WTC11 (cell line): ENCODE data around the gene CYB561D1. TPM values are rescaled to one million over a fixed set of nuclear protein-coding genes. Genes with fewer than 3 reads are reported as not detected.

Experiments
- ATAC-seq: fragments of 200-7000 bp; cut with Tn5 transposase; 2 replicates; pipeline ENCODE4 v1.10.0; 2021; ENCODE audit warnings: mild to moderate bottlenecking, moderate library complexity
- CTCF ChIA-PET: fragments of 300-600 bp; sonication (Branson Sonifier 250); formaldehyde crosslinking; loops from one replicate; lab custom pipeline; 2021; ENCODE audit warnings: antibody characterized with exemption; lab: Charles Lee
- POLR2A ChIA-PET: fragments of 350-600 bp; sonication (Branson Sonifier 250); formaldehyde crosslinking; loops from one replicate; lab custom pipeline; 2021; ENCODE audit warnings: antibody characterized with exemption; lab: Charles Lee
- DNase-seq: peaks from one replicate; pipeline ENCODE4 v3.0.0; 2021; ENCODE audit warnings: low spot score
- H3K27ac Mint-ChIP-seq: 2 replicates; pipeline ENCODE4 v1.8.0; 2021; ENCODE audit warnings: mixed read lengths
- H3K27me3 Mint-ChIP-seq: 2 replicates; pipeline ENCODE4 v1.8.0; 2021; ENCODE audit warnings: low read depth, mild to moderate bottlenecking, moderate library complexity, mixed read lengths
- H3K36me3 Mint-ChIP-seq: 2 replicates; pipeline ENCODE4 v1.8.0; 2021; ENCODE audit warnings: mixed read lengths
- H3K4me1 Mint-ChIP-seq: 2 replicates; pipeline ENCODE4 v1.8.0; 2022; ENCODE audit warnings: mixed read lengths
- H3K4me3 Mint-ChIP-seq: 2 replicates; pipeline ENCODE4 v1.8.0; 2021; ENCODE audit warnings: mild to moderate bottlenecking, moderate library complexity, mixed read lengths
- H3K9me3 Mint-ChIP-seq: 2 replicates; pipeline ENCODE4 v1.8.0; 2021; ENCODE audit warnings: mixed read lengths
- ATF1 ChIP-seq: sonication (generic); formaldehyde crosslinking; IDR thresholded peaks from 2 replicates; pipeline ENCODE4 v1.8.1; 2023; ENCODE audit warnings: mild to moderate bottlenecking, moderate library complexity, missing genetic modification reagents
- ETV6 ChIP-seq: sonication (generic); formaldehyde crosslinking; IDR thresholded peaks from 2 replicates; pipeline ENCODE4 v1.8.1; 2022; ENCODE audit warnings: mild to moderate bottlenecking, missing genetic modification reagents
- GABPB1 ChIP-seq: sonication (generic); formaldehyde crosslinking; IDR thresholded peaks from 2 replicates; pipeline ENCODE4 v1.8.1; 2023; ENCODE audit warnings: mild to moderate bottlenecking, missing genetic modification reagents
- JUN ChIP-seq: sonication (generic); formaldehyde crosslinking; IDR thresholded peaks from 2 replicates; pipeline ENCODE4 v1.8.0; 2023; ENCODE audit warnings: mild to moderate bottlenecking, missing genetic modification reagents
- KAT7 ChIP-seq: sonication (generic); formaldehyde crosslinking; IDR thresholded peaks from 2 replicates; pipeline ENCODE4 v1.8.1; 2023; ENCODE audit warnings: missing genetic modification reagents, mild to moderate bottlenecking, borderline replicate concordance
- NR1H2 ChIP-seq: sonication (generic); formaldehyde crosslinking; IDR thresholded peaks from 2 replicates; pipeline ENCODE4 v1.9.0; 2021; ENCODE audit warnings: mild to moderate bottlenecking, moderate library complexity, missing genetic modification reagents
- ZNF138 ChIP-seq: sonication (generic); formaldehyde crosslinking; conservative IDR thresholded peaks from 2 replicates; pipeline ENCODE4 v1.8.1; 2022; ENCODE audit warnings: mild to moderate bottlenecking, moderate library complexity, missing genetic modification reagents
- ZNF219 ChIP-seq: sonication (generic); formaldehyde crosslinking; IDR thresholded peaks from 2 replicates; pipeline ENCODE4 v1.8.0; 2023; ENCODE audit warnings: missing genetic modification reagents, mild to moderate bottlenecking, borderline replicate concordance
- ZNF232 ChIP-seq: sonication (generic); formaldehyde crosslinking; IDR thresholded peaks from 2 replicates; pipeline ENCODE4 v1.8.0; 2022; ENCODE audit warnings: mild to moderate bottlenecking, missing genetic modification reagents
- ZNF396 ChIP-seq: fragments of 250-450 bp; sonication (Bioruptor Pico); IDR thresholded peaks from 2 replicates; pipeline ENCODE4 v1.8.0; 2021; ENCODE audit warnings: mild to moderate bottlenecking, moderate library complexity, borderline replicate concordance
- ZNF423 ChIP-seq: fragments of 250-450 bp; sonication (Bioruptor Pico); IDR thresholded peaks from 2 replicates; pipeline ENCODE4 v2.1.2; 2022; ENCODE audit warnings: mild to moderate bottlenecking, moderate library complexity
- total RNA-seq: library from RNA; stranded (reverse); gene quantifications from 3 replicates; pipeline ENCODE4 v1.2.3, GENCODE V29; 2021
- TF ChIP-seq, protein P1 (sequence below): sonication (generic); formaldehyde crosslinking; IDR thresholded peaks from 2 replicates; pipeline ENCODE4 v1.8.0; 2022; ENCODE audit warnings: mild to moderate bottlenecking, missing genetic modification reagents
- TF ChIP-seq, protein P2 (sequence below): sonication (generic); formaldehyde crosslinking; IDR thresholded peaks from 2 replicates; pipeline ENCODE4 v1.8.1; 2023; ENCODE audit warnings: mild to moderate bottlenecking, missing genetic modification reagents, moderate library complexity
- TF ChIP-seq, protein P3 (sequence below): sonication (generic); formaldehyde crosslinking; IDR thresholded peaks from 2 replicates; pipeline ENCODE4 v1.8.0; 2022; ENCODE audit warnings: mild to moderate bottlenecking, missing genetic modification reagents
- TF ChIP-seq, protein P4 (sequence below): fragments of 200-600 bp; IDR thresholded peaks from 2 replicates; pipeline ENCODE4 v1.8.0; 2022; ENCODE audit warnings: antibody characterized with exemption
- TF ChIP-seq, protein P5 (sequence below): sonication (generic); formaldehyde crosslinking; IDR thresholded peaks from 2 replicates; pipeline ENCODE4 v1.8.0; 2022; ENCODE audit warnings: missing genetic modification reagents
- TF ChIP-seq, protein P6 (sequence below): sonication (generic); formaldehyde crosslinking; IDR thresholded peaks from 2 replicates; pipeline ENCODE4 v1.8.1; 2023; ENCODE audit warnings: mild to moderate bottlenecking, missing genetic modification reagents, moderate library complexity
- TF ChIP-seq, protein P7 (sequence below): sonication (generic); formaldehyde crosslinking; IDR thresholded peaks from 2 replicates; pipeline ENCODE4 v1.8.1; 2022; ENCODE audit warnings: low read depth, missing genetic modification reagents, borderline replicate concordance

CYB561D1 gene
- total RNA-seq, 1 experiment from 2014 or later = 6.7 TPM

DNA sequence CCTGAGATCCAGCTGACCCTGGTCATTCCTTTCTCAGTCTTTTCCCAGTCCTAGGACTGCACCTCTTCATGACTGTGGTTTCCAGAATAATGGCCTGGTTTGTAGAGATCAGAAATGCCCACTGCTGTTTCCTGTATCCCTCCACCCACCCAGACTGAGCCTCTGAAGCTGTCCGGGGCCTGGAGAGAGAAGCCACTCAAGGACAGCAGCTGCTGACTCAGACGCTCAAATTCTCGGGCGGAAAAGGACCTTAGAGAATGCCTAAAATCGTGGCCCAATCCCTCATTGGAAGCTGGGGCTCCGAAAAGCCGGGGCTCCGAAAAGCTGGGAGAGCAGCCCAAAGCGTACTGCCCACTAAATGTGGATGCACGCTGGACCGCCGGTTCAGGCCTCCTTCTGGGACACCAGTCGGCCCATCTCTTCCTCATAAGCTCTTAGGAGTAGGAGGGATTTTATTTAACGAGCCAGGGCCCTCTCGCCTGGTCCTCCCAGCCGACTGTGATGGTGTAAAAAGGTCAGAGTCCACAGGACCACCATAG lies 38.0 kb downstream of the CYB561D1 start:
- Mint-ChIP-seq H3K4me3 (no peak overlapping the region), H3K36me3 (no peaks in the 10 kb centered on the region), H3K4me1 (peaks cover 10% of the 10 kb centered on the region), H3K27me3 (peaks cover 8% of the 10 kb centered on the region), H3K27ac (no peak overlapping the region), H3K9me3 (no peaks in the 10 kb centered on the region)
- DNase-seq (no peak), ATAC-seq (no peak)
- no peak for TF ChIP-seq ZNF232 (CRISPR knock-in tag)
- TF ChIP-seq, protein P1, sequence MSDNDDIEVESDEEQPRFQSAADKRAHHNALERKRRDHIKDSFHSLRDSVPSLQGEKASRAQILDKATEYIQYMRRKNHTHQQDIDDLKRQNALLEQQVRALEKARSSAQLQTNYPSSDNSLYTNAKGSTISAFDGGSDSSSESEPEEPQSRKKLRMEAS (CRISPR knock-in tag) = 0 out of 2 replicates have a peak, but pooled peaks have one; percentile 10
- POLR2A ChIA-PET = interaction anchor here (1.1 to 2.0 kb wide), 3 partner anchors 22 to 41 kb away, joined by 3 to 6 read pairs (median 5); partner anchors contain the start of gene AMIGO1
- CTCF ChIA-PET = interaction anchor here (0.6 to 16.4 kb wide), 41 partner anchors 9 to 927 kb away, joined by 3 to 740 read pairs (median 8); partner anchors contain the start of genes AMIGO1, ATXN7L2, CYB561D1 and GNAI3

DNA sequence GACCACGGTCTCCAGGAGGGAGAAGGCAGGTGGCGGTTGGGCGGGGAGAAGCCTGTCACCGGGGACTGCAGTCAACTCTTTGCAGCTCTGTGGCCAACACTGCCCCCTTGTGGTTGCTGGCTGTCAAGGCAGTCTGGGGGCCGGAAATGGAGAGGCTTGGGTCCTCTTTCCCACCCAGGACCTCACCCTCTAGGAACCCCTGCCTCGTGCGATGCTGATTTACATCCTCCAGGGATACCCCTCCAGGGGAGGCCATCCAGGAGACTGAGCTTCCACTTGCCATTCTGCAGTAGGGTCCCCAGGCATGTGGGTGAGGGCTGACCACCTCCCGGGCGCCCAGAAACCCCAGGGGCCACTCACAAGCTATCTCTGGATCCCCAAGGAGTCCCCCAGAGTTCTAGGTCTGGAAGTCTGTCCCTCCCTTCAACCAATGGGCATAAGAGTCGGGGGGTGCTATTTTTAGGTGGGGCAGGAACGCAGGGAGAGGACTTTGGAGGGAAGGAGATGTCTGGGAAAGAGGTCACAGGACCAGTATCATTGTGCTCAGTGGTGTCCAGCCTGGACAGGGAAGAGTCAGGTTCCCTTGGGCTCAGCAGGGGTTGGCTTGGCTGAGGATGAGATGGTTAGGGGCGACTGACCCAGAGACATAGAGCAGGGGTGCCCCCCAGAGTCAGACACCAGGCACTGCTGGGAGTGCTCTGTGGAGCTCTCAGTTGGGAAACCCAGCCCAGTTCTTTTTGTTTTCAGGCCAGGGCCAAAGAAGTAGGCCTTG lies 38.7 kb downstream of the CYB561D1 start:
- DNase-seq = peak; percentile 96
- ATAC-seq = peak; percentile 91
- H3K27me3 Mint-ChIP-seq = peaks cover 8% of the 10 kb centered on the region
- no peaks in the 10 kb centered on the region for H3K36me3 Mint-ChIP-seq
- CTCF ChIA-PET = interaction anchor here (0.5 to 16.4 kb wide), 64 partner anchors 9 to 502 kb away, joined by 3 to 740 read pairs (median 5); partner anchors contain the start of genes AMIGO1, ATXN7L2, CELSR2 and CYB561D1
- H3K4me3 Mint-ChIP-seq = peak overlapping the region; percentile 38; the same call in 1 of the 2 replicates
- POLR2A ChIA-PET = interaction anchor here (0.7 to 2.0 kb wide), 5 partner anchors 14 to 42 kb away, joined by 3 to 6 read pairs (median 4); partner anchors contain the start of genes AMIGO1 and GNAI3
- H3K4me1 Mint-ChIP-seq = peaks cover 10% of the 10 kb centered on the region
- no peaks in the 10 kb centered on the region for H3K9me3 Mint-ChIP-seq
- peak overlapping the region; percentile 8; the same call in 1 of the 2 replicates for H3K27ac Mint-ChIP-seq
- TF ChIP-seq, protein P2, sequence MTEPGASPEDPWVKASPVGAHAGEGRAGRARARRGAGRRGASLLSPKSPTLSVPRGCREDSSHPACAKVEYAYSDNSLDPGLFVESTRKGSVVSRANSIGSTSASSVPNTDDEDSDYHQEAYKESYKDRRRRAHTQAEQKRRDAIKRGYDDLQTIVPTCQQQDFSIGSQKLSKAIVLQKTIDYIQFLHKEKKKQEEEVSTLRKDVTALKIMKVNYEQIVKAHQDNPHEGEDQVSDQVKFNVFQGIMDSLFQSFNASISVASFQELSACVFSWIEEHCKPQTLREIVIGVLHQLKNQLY (CRISPR knock-in tag) = no peak
- TF ChIP-seq ZNF219 (CRISPR knock-in tag) = no peak
- TF ChIP-seq ATF1 (CRISPR knock-in tag) = no peak
- TF ChIP-seq JUN (CRISPR knock-in tag) = no peak
- TF ChIP-seq, protein P3, sequence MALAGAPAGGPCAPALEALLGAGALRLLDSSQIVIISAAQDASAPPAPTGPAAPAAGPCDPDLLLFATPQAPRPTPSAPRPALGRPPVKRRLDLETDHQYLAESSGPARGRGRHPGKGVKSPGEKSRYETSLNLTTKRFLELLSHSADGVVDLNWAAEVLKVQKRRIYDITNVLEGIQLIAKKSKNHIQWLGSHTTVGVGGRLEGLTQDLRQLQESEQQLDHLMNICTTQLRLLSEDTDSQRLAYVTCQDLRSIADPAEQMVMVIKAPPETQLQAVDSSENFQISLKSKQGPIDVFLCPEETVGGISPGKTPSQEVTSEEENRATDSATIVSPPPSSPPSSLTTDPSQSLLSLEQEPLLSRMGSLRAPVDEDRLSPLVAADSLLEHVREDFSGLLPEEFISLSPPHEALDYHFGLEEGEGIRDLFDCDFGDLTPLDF (CRISPR knock-in tag) = no peak
- TF ChIP-seq ZNF423 (CRISPR knock-in tag) = peak; percentile 18; the same call in 1 of the 2 replicates
- no peak for TF ChIP-seq NR1H2 (CRISPR knock-in tag)
- no peak for TF ChIP-seq ZNF396 (CRISPR knock-in tag)
- no peak for TF ChIP-seq ETV6 (CRISPR knock-in tag)
- TF ChIP-seq, protein P4, sequence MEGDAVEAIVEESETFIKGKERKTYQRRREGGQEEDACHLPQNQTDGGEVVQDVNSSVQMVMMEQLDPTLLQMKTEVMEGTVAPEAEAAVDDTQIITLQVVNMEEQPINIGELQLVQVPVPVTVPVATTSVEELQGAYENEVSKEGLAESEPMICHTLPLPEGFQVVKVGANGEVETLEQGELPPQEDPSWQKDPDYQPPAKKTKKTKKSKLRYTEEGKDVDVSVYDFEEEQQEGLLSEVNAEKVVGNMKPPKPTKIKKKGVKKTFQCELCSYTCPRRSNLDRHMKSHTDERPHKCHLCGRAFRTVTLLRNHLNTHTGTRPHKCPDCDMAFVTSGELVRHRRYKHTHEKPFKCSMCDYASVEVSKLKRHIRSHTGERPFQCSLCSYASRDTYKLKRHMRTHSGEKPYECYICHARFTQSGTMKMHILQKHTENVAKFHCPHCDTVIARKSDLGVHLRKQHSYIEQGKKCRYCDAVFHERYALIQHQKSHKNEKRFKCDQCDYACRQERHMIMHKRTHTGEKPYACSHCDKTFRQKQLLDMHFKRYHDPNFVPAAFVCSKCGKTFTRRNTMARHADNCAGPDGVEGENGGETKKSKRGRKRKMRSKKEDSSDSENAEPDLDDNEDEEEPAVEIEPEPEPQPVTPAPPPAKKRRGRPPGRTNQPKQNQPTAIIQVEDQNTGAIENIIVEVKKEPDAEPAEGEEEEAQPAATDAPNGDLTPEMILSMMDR = peak; percentile 97
- TF ChIP-seq, protein P5, sequence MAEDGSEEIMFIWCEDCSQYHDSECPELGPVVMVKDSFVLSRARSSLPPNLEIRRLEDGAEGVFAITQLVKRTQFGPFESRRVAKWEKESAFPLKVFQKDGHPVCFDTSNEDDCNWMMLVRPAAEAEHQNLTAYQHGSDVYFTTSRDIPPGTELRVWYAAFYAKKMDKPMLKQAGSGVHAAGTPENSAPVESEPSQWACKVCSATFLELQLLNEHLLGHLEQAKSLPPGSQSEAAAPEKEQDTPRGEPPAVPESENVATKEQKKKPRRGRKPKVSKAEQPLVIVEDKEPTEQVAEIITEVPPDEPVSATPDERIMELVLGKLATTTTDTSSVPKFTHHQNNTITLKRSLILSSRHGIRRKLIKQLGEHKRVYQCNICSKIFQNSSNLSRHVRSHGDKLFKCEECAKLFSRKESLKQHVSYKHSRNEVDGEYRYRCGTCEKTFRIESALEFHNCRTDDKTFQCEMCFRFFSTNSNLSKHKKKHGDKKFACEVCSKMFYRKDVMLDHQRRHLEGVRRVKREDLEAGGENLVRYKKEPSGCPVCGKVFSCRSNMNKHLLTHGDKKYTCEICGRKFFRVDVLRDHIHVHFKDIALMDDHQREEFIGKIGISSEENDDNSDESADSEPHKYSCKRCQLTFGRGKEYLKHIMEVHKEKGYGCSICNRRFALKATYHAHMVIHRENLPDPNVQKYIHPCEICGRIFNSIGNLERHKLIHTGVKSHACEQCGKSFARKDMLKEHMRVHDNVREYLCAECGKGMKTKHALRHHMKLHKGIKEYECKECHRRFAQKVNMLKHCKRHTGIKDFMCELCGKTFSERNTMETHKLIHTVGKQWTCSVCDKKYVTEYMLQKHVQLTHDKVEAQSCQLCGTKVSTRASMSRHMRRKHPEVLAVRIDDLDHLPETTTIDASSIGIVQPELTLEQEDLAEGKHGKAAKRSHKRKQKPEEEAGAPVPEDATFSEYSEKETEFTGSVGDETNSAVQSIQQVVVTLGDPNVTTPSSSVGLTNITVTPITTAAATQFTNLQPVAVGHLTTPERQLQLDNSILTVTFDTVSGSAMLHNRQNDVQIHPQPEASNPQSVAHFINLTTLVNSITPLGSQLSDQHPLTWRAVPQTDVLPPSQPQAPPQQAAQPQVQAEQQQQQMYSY (CRISPR knock-in tag) = no peak
- no peak for TF ChIP-seq ZNF138 (CRISPR knock-in tag)
- TF ChIP-seq, protein P6, sequence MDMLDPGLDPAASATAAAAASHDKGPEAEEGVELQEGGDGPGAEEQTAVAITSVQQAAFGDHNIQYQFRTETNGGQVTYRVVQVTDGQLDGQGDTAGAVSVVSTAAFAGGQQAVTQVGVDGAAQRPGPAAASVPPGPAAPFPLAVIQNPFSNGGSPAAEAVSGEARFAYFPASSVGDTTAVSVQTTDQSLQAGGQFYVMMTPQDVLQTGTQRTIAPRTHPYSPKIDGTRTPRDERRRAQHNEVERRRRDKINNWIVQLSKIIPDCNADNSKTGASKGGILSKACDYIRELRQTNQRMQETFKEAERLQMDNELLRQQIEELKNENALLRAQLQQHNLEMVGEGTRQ (CRISPR knock-in tag) = no peak
- TF ChIP-seq KAT7 (CRISPR knock-in tag) = 0 out of 2 replicates have a peak, but pooled peaks have one; percentile 55
- TF ChIP-seq, protein P7, sequence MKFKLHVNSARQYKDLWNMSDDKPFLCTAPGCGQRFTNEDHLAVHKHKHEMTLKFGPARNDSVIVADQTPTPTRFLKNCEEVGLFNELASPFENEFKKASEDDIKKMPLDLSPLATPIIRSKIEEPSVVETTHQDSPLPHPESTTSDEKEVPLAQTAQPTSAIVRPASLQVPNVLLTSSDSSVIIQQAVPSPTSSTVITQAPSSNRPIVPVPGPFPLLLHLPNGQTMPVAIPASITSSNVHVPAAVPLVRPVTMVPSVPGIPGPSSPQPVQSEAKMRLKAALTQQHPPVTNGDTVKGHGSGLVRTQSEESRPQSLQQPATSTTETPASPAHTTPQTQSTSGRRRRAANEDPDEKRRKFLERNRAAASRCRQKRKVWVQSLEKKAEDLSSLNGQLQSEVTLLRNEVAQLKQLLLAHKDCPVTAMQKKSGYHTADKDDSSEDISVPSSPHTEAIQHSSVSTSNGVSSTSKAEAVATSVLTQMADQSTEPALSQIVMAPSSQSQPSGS (CRISPR knock-in tag) = no peak
- 0 out of 2 replicates have a peak, but pooled peaks have one; percentile 15 for TF ChIP-seq GABPB1
